Measurements from ENCODE around the gene DNM3.
A peak's percentile ranks its signal among the peaks of the same experiment; 100 is the strongest.

The DNM3 gene

GRCh38 chr1:172266528-172267174 lies 425.4 kb downstream of the DNM3 start:
- no peak overlapping the region for H3K27ac ChIP-seq (ENCODE audit: low read depth, low read length)
- H3K9ac ChIP-seq (ENCODE audit: low read length): no peak overlapping the region
- H3K27me3 ChIP-seq (ENCODE audit: control insufficient read depth, insufficient read depth, low read length): no peaks in the 10 kb centered on the region
- H3K4me3 ChIP-seq (ENCODE audit: low read length): no peak overlapping the region
- no peaks in the 10 kb centered on the region for H3K36me3 ChIP-seq (ENCODE audit: control insufficient read depth, insufficient read depth, low read length)
- H3K4me1 ChIP-seq (ENCODE audit: control insufficient read depth, insufficient read depth, low read length): peaks cover 11% of the 10 kb centered on the region

- Histone ChIP-seq H3K4me3 (ENCODE audit: low read length) (no peak overlapping the region), H3K4me1 (ENCODE audit: control insufficient read depth, insufficient read depth, low read length) (peaks cover 11% of the 10 kb centered on the region), H3K27ac (ENCODE audit: low read depth, low read length) (no peak overlapping the region), H3K36me3 (ENCODE audit: control insufficient read depth, insufficient read depth, low read length) (no peaks in the 10 kb centered on the region), H3K27me3 (ENCODE audit: control insufficient read depth, insufficient read depth, low read length) (no peaks in the 10 kb centered on the region), H3K9ac (ENCODE audit: low read length) (no peak overlapping the region)
These were observed 426.9 kb downstream of the DNM3 start for GRCh38 chr1:172268237-172268636.

GRCh38 chr1:172269084-172269483 lies 427.8 kb downstream of the DNM3 start:
- H3K27me3 ChIP-seq (ENCODE audit: control insufficient read depth, insufficient read depth, low read length): no peaks in the 10 kb centered on the region
- no peak overlapping the region for H3K27ac ChIP-seq (ENCODE audit: low read depth, low read length)
- H3K36me3 ChIP-seq (ENCODE audit: control insufficient read depth, insufficient read depth, low read length): no peaks in the 10 kb centered on the region
- H3K9ac ChIP-seq (ENCODE audit: low read length): no peak overlapping the region
- no peak overlapping the region for H3K4me3 ChIP-seq (ENCODE audit: low read length)
- peaks cover 11% of the 10 kb centered on the region for H3K4me1 ChIP-seq (ENCODE audit: control insufficient read depth, insufficient read depth, low read length)

GRCh38 chr1:172269644-172270043 lies 428.3 kb downstream of the DNM3 start:
- Histone ChIP-seq H3K4me3 (ENCODE audit: low read length) (no peak overlapping the region), H3K4me1 (ENCODE audit: control insufficient read depth, insufficient read depth, low read length) (peaks cover 11% of the 10 kb centered on the region), H3K36me3 (ENCODE audit: control insufficient read depth, insufficient read depth, low read length) (no peaks in the 10 kb centered on the region), H3K27ac (ENCODE audit: low read depth, low read length) (no peak overlapping the region), H3K9ac (ENCODE audit: low read length) (no peak overlapping the region), H3K27me3 (ENCODE audit: control insufficient read depth, insufficient read depth, low read length) (no peaks in the 10 kb centered on the region)

- Histone ChIP-seq H3K27me3 (ENCODE audit: control insufficient read depth, insufficient read depth, low read length) (no peaks in the 10 kb centered on the region), H3K4me1 (ENCODE audit: control insufficient read depth, insufficient read depth, low read length) (peaks cover 11% of the 10 kb centered on the region), H3K9ac (ENCODE audit: low read length) (no peak overlapping the region), H3K27ac (ENCODE audit: low read depth, low read length) (peak overlapping the region; percentile 16), H3K4me3 (ENCODE audit: low read length) (no peak overlapping the region), H3K36me3 (ENCODE audit: control insufficient read depth, insufficient read depth, low read length) (no peaks in the 10 kb centered on the region)
These were observed 429.3 kb downstream of the DNM3 start for GRCh38 chr1:172270605-172271004.

- Histone ChIP-seq H3K36me3 (ENCODE audit: control insufficient read depth, insufficient read depth, low read length) (no peaks in the 10 kb centered on the region), H3K27me3 (ENCODE audit: control insufficient read depth, insufficient read depth, low read length) (no peaks in the 10 kb centered on the region), H3K9ac (ENCODE audit: low read length) (no peak overlapping the region), H3K4me1 (ENCODE audit: control insufficient read depth, insufficient read depth, low read length) (peaks cover 11% of the 10 kb centered on the region), H3K4me3 (ENCODE audit: low read length) (no peak overlapping the region), H3K27ac (ENCODE audit: low read depth, low read length) (no peak overlapping the region)
These were observed 430.8 kb downstream of the DNM3 start for GRCh38 chr1:172272087-172272486.

- Histone ChIP-seq H3K27ac (ENCODE audit: low read depth, low read length) (no peak overlapping the region), H3K4me3 (ENCODE audit: low read length) (no peak overlapping the region), H3K4me1 (ENCODE audit: control insufficient read depth, insufficient read depth, low read length) (peaks cover 14% of the 10 kb centered on the region), H3K36me3 (ENCODE audit: control insufficient read depth, insufficient read depth, low read length) (no peaks in the 10 kb centered on the region), H3K9ac (ENCODE audit: low read length) (no peak overlapping the region), H3K27me3 (ENCODE audit: control insufficient read depth, insufficient read depth, low read length) (no peaks in the 10 kb centered on the region)
These were observed 432.5 kb downstream of the DNM3 start for GRCh38 chr1:172273647-172274396.

GRCh38 chr1:172275478-172275877 lies 434.2 kb downstream of the DNM3 start:
- Histone ChIP-seq H3K27me3 (ENCODE audit: control insufficient read depth, insufficient read depth, low read length) (no peaks in the 10 kb centered on the region), H3K27ac (ENCODE audit: low read depth, low read length) (no peak overlapping the region), H3K4me3 (ENCODE audit: low read length) (no peak overlapping the region), H3K4me1 (ENCODE audit: control insufficient read depth, insufficient read depth, low read length) (peaks cover 4% of the 10 kb centered on the region), H3K36me3 (ENCODE audit: control insufficient read depth, insufficient read depth, low read length) (no peaks in the 10 kb centered on the region), H3K9ac (ENCODE audit: low read length) (no peak overlapping the region)

GRCh38 chr1:172276120-172276818 lies 435.0 kb downstream of the DNM3 start:
- H3K4me1 ChIP-seq (ENCODE audit: control insufficient read depth, insufficient read depth, low read length): peaks cover 4% of the 10 kb centered on the region
- H3K4me3 ChIP-seq (ENCODE audit: low read length): no peak overlapping the region
- no peaks in the 10 kb centered on the region for H3K36me3 ChIP-seq (ENCODE audit: control insufficient read depth, insufficient read depth, low read length)
- no peaks in the 10 kb centered on the region for H3K27me3 ChIP-seq (ENCODE audit: control insufficient read depth, insufficient read depth, low read length)
- H3K9ac ChIP-seq (ENCODE audit: low read length): no peak overlapping the region
- H3K27ac ChIP-seq (ENCODE audit: low read depth, low read length): no peak overlapping the region

- Histone ChIP-seq H3K27ac (ENCODE audit: low read depth, low read length) (no peak overlapping the region), H3K9ac (ENCODE audit: low read length) (no peak overlapping the region), H3K4me3 (ENCODE audit: low read length) (no peak overlapping the region), H3K4me1 (ENCODE audit: control insufficient read depth, insufficient read depth, low read length) (peaks cover 4% of the 10 kb centered on the region), H3K27me3 (ENCODE audit: control insufficient read depth, insufficient read depth, low read length) (no peaks in the 10 kb centered on the region), H3K36me3 (ENCODE audit: control insufficient read depth, insufficient read depth, low read length) (no peaks in the 10 kb centered on the region)
These were observed 436.0 kb downstream of the DNM3 start for GRCh38 chr1:172277275-172277674.

- no peak overlapping the region for H3K9ac ChIP-seq (ENCODE audit: low read length)
- H3K27me3 ChIP-seq (ENCODE audit: control insufficient read depth, insufficient read depth, low read length): no peaks in the 10 kb centered on the region
- peaks cover 4% of the 10 kb centered on the region for H3K4me1 ChIP-seq (ENCODE audit: control insufficient read depth, insufficient read depth, low read length)
- no peak overlapping the region for H3K4me3 ChIP-seq (ENCODE audit: low read length)
- H3K27ac ChIP-seq (ENCODE audit: low read depth, low read length): peak overlapping the region; percentile 10
- H3K36me3 ChIP-seq (ENCODE audit: control insufficient read depth, insufficient read depth, low read length): no peaks in the 10 kb centered on the region
These were observed 436.7 kb downstream of the DNM3 start for GRCh38 chr1:172277989-172278388.

GRCh38 chr1:172278478-172278877 lies 437.2 kb downstream of the DNM3 start:
- H3K27ac ChIP-seq (ENCODE audit: low read depth, low read length): peak overlapping the region; percentile 10
- no peak overlapping the region for H3K4me3 ChIP-seq (ENCODE audit: low read length)
- no peaks in the 10 kb centered on the region for H3K36me3 ChIP-seq (ENCODE audit: control insufficient read depth, insufficient read depth, low read length)
- H3K27me3 ChIP-seq (ENCODE audit: control insufficient read depth, insufficient read depth, low read length): no peaks in the 10 kb centered on the region
- peaks cover 4% of the 10 kb centered on the region for H3K4me1 ChIP-seq (ENCODE audit: control insufficient read depth, insufficient read depth, low read length)
- H3K9ac ChIP-seq (ENCODE audit: low read length): no peak overlapping the region
